Measurements from ENCODE around the gene IL1RAPL1.
A peak's percentile ranks its signal among the peaks of the same experiment; 100 is the strongest.

IL1RAPL1 gene

GRCh38 chrX:29470030-29470429 lies 882.8 kb downstream of the IL1RAPL1 start:
- no peak overlapping the region for H3K4me3 ChIP-seq (replicated peaks in 1 of 2; ENCODE audit: low read depth in 2 of 2, low read length in 2 of 2)
- peak; percentile 72 to 74 for DNase-seq (ENCODE audit: low read depth in 2 of 2)
- no peak for TF ChIP-seq CTCF (IDR thresholded peaks at IDR 0.05; ENCODE audit: low read depth, low read length)

- no peak overlapping the region for H3K4me3 ChIP-seq (replicated peaks in 1 of 2; ENCODE audit: low read depth in 2 of 2, low read length in 2 of 2)
- DNase-seq (ENCODE audit: low read depth in 2 of 2): no peak
- TF ChIP-seq CTCF (IDR thresholded peaks at IDR 0.05; ENCODE audit: low read depth, low read length): no peak
These were observed 884.6 kb downstream of the IL1RAPL1 start for GRCh38 chrX:29471829-29472228.

GRCh38 chrX:29477878-29478277 lies 890.6 kb downstream of the IL1RAPL1 start:
- H3K4me3 ChIP-seq (replicated peaks in 1 of 2; ENCODE audit: low read depth in 2 of 2, low read length in 2 of 2): no peak overlapping the region
- TF ChIP-seq CTCF (IDR thresholded peaks at IDR 0.05; ENCODE audit: low read depth, low read length): no peak
- DNase-seq (ENCODE audit: low read depth in 2 of 2): no peak

- DNase-seq (ENCODE audit: low read depth in 2 of 2): peak; percentile 44 to 50
- TF ChIP-seq CTCF (IDR thresholded peaks at IDR 0.05; ENCODE audit: low read depth, low read length): peak; percentile 58
- no peak overlapping the region for H3K4me3 ChIP-seq (replicated peaks in 1 of 2; ENCODE audit: low read depth in 2 of 2, low read length in 2 of 2)
These were observed 891.3 kb downstream of the IL1RAPL1 start for GRCh38 chrX:29478336-29479069.

- no peak overlapping the region for H3K4me3 ChIP-seq (replicated peaks in 1 of 2; ENCODE audit: low read depth in 2 of 2, low read length in 2 of 2)
- no peak for TF ChIP-seq CTCF (IDR thresholded peaks at IDR 0.05; ENCODE audit: low read depth, low read length)
- no peak for DNase-seq (ENCODE audit: low read depth in 2 of 2)
These were observed 900.0 kb downstream of the IL1RAPL1 start for GRCh38 chrX:29487214-29487613.

- no peak for TF ChIP-seq CTCF (IDR thresholded peaks at IDR 0.05; ENCODE audit: low read depth, low read length)
- DNase-seq (ENCODE audit: low read depth in 2 of 2): no peak
These were observed 900.5 kb downstream of the IL1RAPL1 start for GRCh38 chrX:29487714-29488113.

GRCh38 chrX:29488919-29489318 lies 901.7 kb downstream of the IL1RAPL1 start:
- no peak overlapping the region for H3K4me3 ChIP-seq (replicated peaks in 1 of 2; ENCODE audit: low read depth in 2 of 2, low read length in 2 of 2)
- DNase-seq (ENCODE audit: low read depth in 2 of 2): no peak
- TF ChIP-seq CTCF (IDR thresholded peaks at IDR 0.05; ENCODE audit: low read depth, low read length): no peak

More at GRCh38 chrX:29487714-29488113, 900.5 kb downstream of the IL1RAPL1 start:
- no peak overlapping the region for H3K4me3 ChIP-seq (replicated peaks in 1 of 2; ENCODE audit: low read depth in 2 of 2, low read length in 2 of 2)
